Spleen (tissue), 7 donors: ENCODE results near the gene ZNF682.

Experiments
- CTCF ChIP-seq, 11 experiments: fragments of 200-600 bp in 7 of 11; fragments of 450-650 bp in 4 of 11; sonication (generic) in 4 of 11; IDR thresholded peaks in 8 of 11; conservative IDR thresholded peaks in 3 of 11; 1 replicate in 7 of 11; 2 replicates in 4 of 11; pipeline versions ENCODE4 v1.4.0 to v1.8.0; 2016 to 2021; ENCODE audit warnings: antibody characterized with exemption in 11 of 11, inconsistent platforms in 4 of 11, mild to moderate bottlenecking in 1 of 11
- POLR2A ChIP-seq, 3 donors: fragments of 450-650 bp; IDR thresholded peaks; one replicate each; pipeline ENCODE4 v1.5.1; 2017; ENCODE audit warnings: antibody characterized with exemption in 3 of 3, mild to moderate bottlenecking in 1 of 3
- POLR2AphosphoS5 ChIP-seq, 3 donors: sonication (generic); formaldehyde crosslinking; IDR thresholded peaks; one replicate each; pipeline ENCODE4 v1.5.1; 2017; ENCODE audit warnings: antibody characterized with exemption in 3 of 3
- donor health status: DM: no; HTN: no; CAD: no; lungs with moderate emphysema.
- donor health status: DM: no; HTN: no; CAD: no.
- donor health status: DM: no; HTN: no; CAD: no.

DNA sequence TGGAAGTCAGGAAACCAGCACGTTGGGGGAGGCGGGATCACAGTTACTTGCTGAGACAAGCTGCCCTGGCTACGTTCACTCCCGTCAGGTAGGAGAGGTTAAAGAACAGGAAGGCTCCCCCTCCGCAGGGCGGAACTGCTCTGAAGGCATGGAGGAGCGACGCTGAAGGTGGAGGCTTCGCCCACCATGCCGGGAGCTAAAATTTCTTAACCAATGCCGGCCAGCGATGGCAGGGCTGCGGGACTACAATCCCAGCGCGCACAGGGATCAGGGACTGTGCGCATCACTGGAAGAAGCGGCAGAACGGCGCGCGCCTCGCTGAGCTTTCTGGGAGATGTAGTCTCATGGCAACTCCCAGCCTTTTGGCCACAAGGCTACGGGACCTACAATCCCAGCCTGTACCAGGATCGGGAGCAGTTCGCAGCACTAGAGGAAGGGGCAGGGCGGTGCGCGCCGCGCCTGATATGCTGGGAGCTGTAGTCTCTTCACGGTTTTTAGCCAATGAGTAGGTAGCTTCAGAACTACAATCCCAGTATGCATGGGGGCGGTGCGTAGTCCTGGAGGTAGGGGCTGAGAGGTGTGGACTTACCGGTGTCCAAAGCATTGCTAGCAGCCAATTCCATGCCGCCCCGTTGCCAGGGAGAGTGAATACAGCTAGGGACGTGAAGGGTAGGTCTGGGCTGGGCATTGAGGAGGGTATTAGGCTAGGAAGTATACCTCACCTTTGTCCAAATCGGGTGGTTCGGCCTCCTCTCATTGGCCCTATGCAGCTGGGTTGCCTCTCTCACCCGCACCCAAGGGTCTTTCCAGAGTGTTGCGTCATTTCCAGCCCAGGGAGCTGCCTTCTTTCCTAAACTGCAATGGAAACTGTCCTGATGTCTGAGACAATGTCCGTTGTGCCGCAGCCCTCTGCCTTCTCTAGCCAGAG is 12.8 kb upstream of the ZNF682 start:
- TF ChIP-seq POLR2AphosphoS5 (IDR thresholded peaks at IDR 0.05) (peak; percentile 84 to 85 (median 85)), POLR2A (IDR thresholded peaks at IDR 0.05) (no peak), CTCF (IDR thresholded peaks at IDR 0.05 in 8 of 11, conservative IDR thresholded peaks at IDR 0.05 in 3 of 11) (peak in 2 of 11 experiments; percentile 11 to 22)
